Activated T-cell treated with anti-CD3 and anti-CD28 coated beads, Interleukin-2, amount 50 U/mL, for 48 hours (primary cell): ENCODE measurements around the gene PLEKHA4.
A peak's percentile ranks its signal among the peaks of the same experiment; 100 is the strongest.
"Not testable (repeated sequence)": the region's sequence is repeated elsewhere in the genome, so short reads cannot be mapped to it uniquely, and the experiment has no call there.

Experiments used
- DNase-seq, 2 experiments: peaks; one replicate each; pipeline ENCODE4 v3.0.0-alpha.2; 2020

The PLEKHA4 gene

GRCh38 chr19:48862827-48863226, 5.6 kb downstream of the PLEKHA4 start:
- no peak for DNase-seq

GRCh38 chr19:48861313-48861712, 7.1 kb downstream of the PLEKHA4 start:
- no peak for DNase-seq

GRCh38 chr19:48859711-48860572, 8.5 kb downstream of the PLEKHA4 start:
- DNase-seq = peak; percentile 35 to 41

GRCh38 chr19:48858984-48859710, 9.3 kb downstream of the PLEKHA4 start:
- DNase-seq = peak; percentile 86 to 88

GRCh38 chr19:48856921-48857320, 11.5 kb downstream of the PLEKHA4 start:
- no peak for DNase-seq

- DNase-seq = no peak
Measured at GRCh38 chr19:48854103-48854502, 14.3 kb downstream of the PLEKHA4 start.

GRCh38 chr19:48853483-48853882, 14.9 kb downstream of the PLEKHA4 start:
- no peak for DNase-seq

GRCh38 chr19:48852292-48852691, 16.1 kb downstream of the PLEKHA4 start:
- no peak for DNase-seq

GRCh38 chr19:48846659-48847058, 21.8 kb downstream of the PLEKHA4 start:
- not testable (repeated sequence) for DNase-seq

GRCh38 chr19:48845384-48845783, 23.0 kb downstream of the PLEKHA4 start:
- no peak for DNase-seq

GRCh38 chr19:48844472-48844871, 23.9 kb downstream of the PLEKHA4 start:
- peak in 1 of 2 experiments; percentile 23 for DNase-seq

- DNase-seq = peak; percentile 54 to 58
Measured at GRCh38 chr19:48842789-48843162, 25.6 kb downstream of the PLEKHA4 start.

GRCh38 chr19:48841571-48841970, 26.8 kb downstream of the PLEKHA4 start:
- DNase-seq = no peak

- DNase-seq = no peak
Measured at GRCh38 chr19:48841047-48841446, 27.4 kb downstream of the PLEKHA4 start.

GRCh38 chr19:48837687-48838086, 30.7 kb downstream of the PLEKHA4 start:
- no peak for DNase-seq

- peak; percentile 87 to 88 for DNase-seq
Measured at GRCh38 chr19:48837051-48837524, 31.3 kb downstream of the PLEKHA4 start.

GRCh38 chr19:48836089-48837017, 32.1 kb downstream of the PLEKHA4 start, which contains the start of gene HSD17B14:
HSD17B14 (minus strand) TSS chr19:48836491; CDS start chr19:48836411, 80 bp downstream.
- DNase-seq = peak; percentile 26 to 38

- DNase-seq = peak; percentile 98
Measured at GRCh38 chr19:48835734-48836088, 32.7 kb downstream of the PLEKHA4 start.

- DNase-seq = no peak
Measured at GRCh38 chr19:48833977-48834376, 34.4 kb downstream of the PLEKHA4 start.

- DNase-seq = no peak
Measured at GRCh38 chr19:48833049-48833448, 35.4 kb downstream of the PLEKHA4 start.

- DNase-seq = no peak
Measured at GRCh38 chr19:48830965-48831364, 37.5 kb downstream of the PLEKHA4 start.

GRCh38 chr19:48830088-48830487, 38.3 kb downstream of the PLEKHA4 start:
- DNase-seq = no peak

- DNase-seq = no peak
Measured at GRCh38 chr19:48826606-48827020, 41.8 kb downstream of the PLEKHA4 start.
